ENCODE results near the gene SMCO4.

The SMCO4 gene

GRCh38 chr11:93526641-93527583 is 16.3 kb downstream of the SMCO4 start:
- DNase-seq: no peak

GRCh38 chr11:93526346-93526633 is 16.9 kb downstream of the SMCO4 start:
- no peak for DNase-seq

GRCh38 chr11:93525601-93526345 is 17.4 kb downstream of the SMCO4 start:
- peak; percentile 15 for DNase-seq

GRCh38 chr11:93524858-93525257 is 18.3 kb downstream of the SMCO4 start:
- DNase-seq: no peak

- DNase-seq: no peak
Observed at GRCh38 chr11:93524173-93524536, 19.0 kb downstream of the SMCO4 start.

- no peak for DNase-seq
Observed at GRCh38 chr11:93520726-93521509, 22.3 kb downstream of the SMCO4 start.

- DNase-seq: no peak
Observed at GRCh38 chr11:93519179-93519578, 24.0 kb downstream of the SMCO4 start.

GRCh38 chr11:93518081-93518480 is 25.1 kb downstream of the SMCO4 start:
- DNase-seq: no peak

GRCh38 chr11:93517611-93518010 is 25.6 kb downstream of the SMCO4 start:
- DNase-seq: no peak

- no peak for DNase-seq
Observed at GRCh38 chr11:93517041-93517440, 26.1 kb downstream of the SMCO4 start.

GRCh38 chr11:93515441-93516025 is 27.7 kb downstream of the SMCO4 start:
- DNase-seq: no peak

- DNase-seq: no peak
Observed at GRCh38 chr11:93514712-93515111, 28.5 kb downstream of the SMCO4 start.

- no peak for DNase-seq
Observed at GRCh38 chr11:93513772-93514171, 29.4 kb downstream of the SMCO4 start.

- no peak for DNase-seq
Observed at GRCh38 chr11:93512949-93513667, 30.1 kb downstream of the SMCO4 start.

GRCh38 chr11:93512073-93512475 is 31.1 kb downstream of the SMCO4 start:
- DNase-seq: no peak

GRCh38 chr11:93510196-93510873 is 32.9 kb downstream of the SMCO4 start:
- no peak for DNase-seq

GRCh38 chr11:93507517-93507916 is 35.7 kb downstream of the SMCO4 start:
- DNase-seq: no peak

- no peak for DNase-seq
Observed at GRCh38 chr11:93505703-93506102, 37.5 kb downstream of the SMCO4 start.

- no peak for DNase-seq
Observed at GRCh38 chr11:93504110-93505095, 38.8 kb downstream of the SMCO4 start.

- no peak for DNase-seq
Observed at GRCh38 chr11:93501856-93502255, 41.3 kb downstream of the SMCO4 start.

- no peak for DNase-seq
Observed at GRCh38 chr11:93500759-93501158, 42.4 kb downstream of the SMCO4 start.
